ENCODE results near the gene RASSF8.

DNA sequence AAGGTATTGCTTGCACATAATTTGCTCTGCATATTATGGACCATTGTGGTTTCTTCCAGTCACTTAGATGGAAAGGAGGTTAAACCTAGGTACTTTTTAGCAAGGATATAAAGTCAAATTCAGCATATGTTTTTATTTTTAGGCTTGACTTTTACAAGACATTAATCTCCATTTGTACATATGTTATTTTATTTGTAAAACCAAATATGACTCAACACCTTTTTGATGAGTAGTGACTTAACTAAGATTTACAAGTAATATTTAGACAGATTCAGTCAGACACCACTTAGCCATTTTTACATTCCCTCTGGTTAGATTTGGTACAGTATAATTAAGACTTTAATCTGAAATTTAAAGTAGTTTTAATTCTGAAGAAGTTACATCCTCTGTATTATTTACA lies 111.3 kb downstream of the RASSF8 start:
- TF ChIP-seq, protein P1, sequence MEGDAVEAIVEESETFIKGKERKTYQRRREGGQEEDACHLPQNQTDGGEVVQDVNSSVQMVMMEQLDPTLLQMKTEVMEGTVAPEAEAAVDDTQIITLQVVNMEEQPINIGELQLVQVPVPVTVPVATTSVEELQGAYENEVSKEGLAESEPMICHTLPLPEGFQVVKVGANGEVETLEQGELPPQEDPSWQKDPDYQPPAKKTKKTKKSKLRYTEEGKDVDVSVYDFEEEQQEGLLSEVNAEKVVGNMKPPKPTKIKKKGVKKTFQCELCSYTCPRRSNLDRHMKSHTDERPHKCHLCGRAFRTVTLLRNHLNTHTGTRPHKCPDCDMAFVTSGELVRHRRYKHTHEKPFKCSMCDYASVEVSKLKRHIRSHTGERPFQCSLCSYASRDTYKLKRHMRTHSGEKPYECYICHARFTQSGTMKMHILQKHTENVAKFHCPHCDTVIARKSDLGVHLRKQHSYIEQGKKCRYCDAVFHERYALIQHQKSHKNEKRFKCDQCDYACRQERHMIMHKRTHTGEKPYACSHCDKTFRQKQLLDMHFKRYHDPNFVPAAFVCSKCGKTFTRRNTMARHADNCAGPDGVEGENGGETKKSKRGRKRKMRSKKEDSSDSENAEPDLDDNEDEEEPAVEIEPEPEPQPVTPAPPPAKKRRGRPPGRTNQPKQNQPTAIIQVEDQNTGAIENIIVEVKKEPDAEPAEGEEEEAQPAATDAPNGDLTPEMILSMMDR (conservative IDR thresholded peaks at IDR 0.05), result no peak
- no peak for TF ChIP-seq EZH2 (IDR thresholded peaks at IDR 0.05; ENCODE audit: low read depth)

Measured in PC-9 (cell line).